Karpas-422 (cell line): ENCODE measurements around the gene SLC35D3. TPM values are rescaled to one million over a fixed set of nuclear protein-coding genes. Genes with fewer than 3 reads are reported as not detected.
"Not testable (repeated sequence)": the region's sequence is repeated elsewhere in the genome, so short reads cannot be mapped to it uniquely, and the experiment has no call there.

Experiments
- DNase-seq: peaks from one replicate; pipeline ENCODE4 v3.0.0-alpha.2; 2015
- H2AFZ ChIP-seq: fragments of 200-600 bp; sonication (generic); 2 replicates; pipeline ENCODE4 v1.6.1; 2014; ENCODE audit warnings: antibody characterized with exemption, low read length, mixed read lengths
- H3K27ac ChIP-seq: fragments of 200-600 bp; sonication (generic); 2 replicates; pipeline ENCODE4 v1.5.1; 2014; ENCODE audit warnings: mild to moderate bottlenecking, low read length, moderate library complexity
- H3K27me3 ChIP-seq: fragments of 200-600 bp; sonication (generic); 2 replicates; pipeline ENCODE4 v1.6.1; 2014; ENCODE audit warnings: low read length, mixed read lengths
- H3K36me3 ChIP-seq: fragments of 200-600 bp; sonication (generic); 2 replicates; pipeline ENCODE4 v1.6.1; 2014; ENCODE audit warnings: low read length, mixed read lengths; ENCODE audit not compliant: insufficient read depth
- H3K4me1 ChIP-seq: fragments of 200-600 bp; sonication (generic); 2 replicates; pipeline ENCODE4 v1.6.1; 2014; ENCODE audit warnings: mild to moderate bottlenecking, low read length, mixed read lengths
- H3K4me2 ChIP-seq: fragments of 200-600 bp; sonication (generic); 2 replicates; pipeline ENCODE4 v1.6.1; 2014; ENCODE audit warnings: low read length, low read depth, mild to moderate bottlenecking; ENCODE audit not compliant: poor library complexity, severe bottlenecking
- H3K4me3 ChIP-seq: fragments of 200-600 bp; sonication (generic); 2 replicates; pipeline ENCODE4 v1.5.1; 2014; ENCODE audit warnings: mild to moderate bottlenecking, antibody characterized with exemption, low read length, mixed read lengths
- H3K79me2 ChIP-seq: fragments of 200-600 bp; sonication (generic); 2 replicates; pipeline ENCODE4 v1.6.1; 2014; ENCODE audit warnings: mild to moderate bottlenecking, low read length, mixed read lengths
- H3K9ac ChIP-seq: fragments of 200-600 bp; sonication (generic); 2 replicates; pipeline ENCODE4 v1.6.0; 2014; ENCODE audit warnings: low read length
- H3K9me2 ChIP-seq: fragments of 200-600 bp; sonication (generic), shearing (Covaris generic); replicated peaks from 2 replicates; pipeline ENCODE4 v1.6.0; 2014; ENCODE audit warnings: mild to moderate bottlenecking, low read length, moderate library complexity; ENCODE audit not compliant: insufficient read depth
- H3K9me3 ChIP-seq: fragments of 300-700, 200-600 bp; sonication (generic); 2 replicates; pipeline ENCODE4 v1.6.1; 2014; ENCODE audit warnings: low read length, mixed read lengths
- H4K20me1 ChIP-seq: fragments of 200-600 bp; sonication (generic); 2 replicates; pipeline ENCODE4 v1.6.1; 2014; ENCODE audit warnings: mild to moderate bottlenecking, antibody characterized with exemption, low read length, low read depth; ENCODE audit not compliant: insufficient read depth
- total RNA-seq: library from RNA; depleted of rRNA; stranded (reverse); fragments of >200 nt; shearing (Covaris generic); gene quantifications from 2 replicates; pipeline ENCODE4 v1.2.3, GENCODE V29; 2014; ENCODE audit warnings: low replicate concordance

SLC35D3 gene
- total RNA-seq, 1 experiment from 2014 or later = not detected

- Histone ChIP-seq H3K9me3 (no peaks in the 10 kb centered on the region), H4K20me1 (no peaks in the 10 kb centered on the region; the same call in 1 of the 2 replicates), H3K36me3 (no peaks in the 10 kb centered on the region), H3K4me3 (no peak overlapping the region), H2AFZ (no peak overlapping the region), H3K9ac (no peak overlapping the region), H3K79me2 (peaks cover 15% of the 10 kb centered on the region; the same call in 1 of the 2 replicates), H3K4me2 (no peak overlapping the region), H3K27ac (no peak overlapping the region), H3K9me2 (no peaks in the 10 kb centered on the region), H3K27me3 (no peaks in the 10 kb centered on the region), H3K4me1 (peaks cover 31% of the 10 kb centered on the region)
- DNase-seq = no peak
Observed at GRCh38 chr6:136890194-136890839, 31.8 kb upstream of the SLC35D3 start.

DNA sequence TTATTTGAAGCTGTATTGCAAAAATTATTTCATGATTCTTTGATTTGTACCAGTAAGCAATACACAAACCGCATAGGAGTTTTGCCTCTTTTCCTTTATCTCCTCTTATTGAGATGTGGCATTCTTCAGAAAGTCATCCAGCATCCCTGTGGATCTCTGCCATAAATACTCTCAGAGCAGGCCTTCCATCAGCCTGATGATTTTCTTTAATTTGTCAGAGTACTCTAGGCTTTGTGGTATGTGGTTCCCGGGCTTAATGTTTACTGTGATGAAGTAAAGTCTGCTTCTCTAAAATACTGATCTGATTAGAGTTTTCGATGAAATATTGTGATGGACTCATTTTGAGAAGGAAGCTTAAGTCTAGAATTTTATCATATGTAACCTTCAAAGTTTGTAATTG is 31.1 kb upstream of the SLC35D3 start:
- H3K9me2 ChIP-seq = no peaks in the 10 kb centered on the region
- no peaks in the 10 kb centered on the region for H3K27me3 ChIP-seq
- DNase-seq = no peak
- H3K4me3 ChIP-seq = no peak overlapping the region
- no peak overlapping the region for H3K9ac ChIP-seq
- no peaks in the 10 kb centered on the region for H3K36me3 ChIP-seq
- H3K27ac ChIP-seq = no peak overlapping the region
- no peak overlapping the region for H3K4me2 ChIP-seq
- H3K9me3 ChIP-seq = no peaks in the 10 kb centered on the region
- peaks cover 31% of the 10 kb centered on the region for H3K4me1 ChIP-seq
- H4K20me1 ChIP-seq = no peaks in the 10 kb centered on the region; the same call in 1 of the 2 replicates
- H3K79me2 ChIP-seq = peaks cover 15% of the 10 kb centered on the region; the same call in 1 of the 2 replicates
- no peak overlapping the region for H2AFZ ChIP-seq

DNA sequence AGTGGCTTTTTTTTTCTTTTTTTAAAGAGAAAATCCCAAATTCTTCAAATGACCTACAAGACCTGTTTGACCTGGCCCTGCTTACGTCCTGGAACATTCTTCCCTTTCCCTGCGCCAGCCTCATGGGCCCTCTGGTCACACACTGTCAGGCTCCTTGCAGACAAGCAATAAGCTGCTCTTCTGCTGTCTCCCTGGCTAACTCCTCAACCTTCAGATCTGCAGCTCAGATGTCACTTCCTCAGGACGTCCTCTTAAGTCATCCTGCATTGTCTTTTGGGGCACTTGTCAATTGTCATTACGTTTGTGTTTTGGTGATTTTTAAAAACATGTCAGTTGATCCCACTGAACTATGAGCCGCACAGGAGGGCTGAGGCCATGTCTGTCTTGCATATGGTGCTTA is 28.9 kb upstream of the SLC35D3 start:
- Histone ChIP-seq H3K9me3 (no peaks in the 10 kb centered on the region), H2AFZ (no peak overlapping the region), H3K4me2 (no peak overlapping the region)

DNA sequence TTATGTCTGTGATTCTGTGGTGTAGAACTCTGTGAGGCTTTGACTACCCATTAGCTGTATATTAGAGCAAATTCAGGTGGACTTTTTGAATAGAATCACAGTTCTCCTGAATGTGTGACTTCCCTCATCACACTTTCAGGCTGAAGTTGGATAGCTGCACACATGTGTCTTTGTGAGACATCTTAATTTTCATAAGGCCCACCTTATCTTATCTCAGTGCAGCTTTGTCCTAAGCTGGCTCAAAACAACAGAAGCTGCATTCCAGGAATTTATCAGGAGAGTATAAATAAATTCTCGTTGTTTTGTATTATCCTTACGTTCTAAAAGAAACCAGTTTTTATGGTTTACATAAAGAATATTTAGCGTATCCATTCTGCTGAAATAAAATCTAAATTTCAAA is 26.2 kb upstream of the SLC35D3 start:
- no peak for DNase-seq
- Histone ChIP-seq H3K79me2 (peaks cover 7% of the 10 kb centered on the region; the same call in 1 of the 2 replicates), H2AFZ (no peak overlapping the region)

More for the DNA sequence above, 28.9 kb upstream of the SLC35D3 start:
- peaks cover 21% of the 10 kb centered on the region for H3K4me1 ChIP-seq
- no peaks in the 10 kb centered on the region for H3K36me3 ChIP-seq
- H3K27me3 ChIP-seq = no peaks in the 10 kb centered on the region
- no peak for DNase-seq
- no peaks in the 10 kb centered on the region for H4K20me1 ChIP-seq
- peaks cover 18% of the 10 kb centered on the region; the same call in 1 of the 2 replicates for H3K79me2 ChIP-seq
- no peak overlapping the region for H3K4me3 ChIP-seq
- no peaks in the 10 kb centered on the region for H3K9me2 ChIP-seq
- no peak overlapping the region for H3K27ac ChIP-seq
- no peak overlapping the region for H3K9ac ChIP-seq

DNA sequence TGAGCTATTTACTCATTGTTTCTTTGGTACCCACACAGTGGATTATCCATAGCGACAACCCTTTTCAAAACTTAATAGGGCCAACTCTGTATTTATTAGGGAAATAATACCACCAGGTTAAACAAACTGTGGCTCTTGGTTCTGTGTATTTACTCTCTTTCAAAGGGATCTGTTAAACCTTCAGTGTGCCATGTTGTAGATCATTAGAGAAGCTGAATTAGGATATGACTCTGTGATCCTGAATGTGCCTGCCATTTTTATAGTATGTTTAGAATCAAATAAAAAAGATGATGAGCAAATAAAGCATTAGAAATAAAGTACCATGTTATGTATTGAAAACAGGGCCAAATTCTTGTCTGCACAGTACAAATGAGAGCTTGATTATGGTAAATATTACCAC is 25.0 kb upstream of the SLC35D3 start:
- Histone ChIP-seq H3K27me3 (no peaks in the 10 kb centered on the region), H3K4me1 (no peaks in the 10 kb centered on the region), H3K27ac (no peak overlapping the region), H3K9me3 (no peaks in the 10 kb centered on the region), H3K4me2 (no peak overlapping the region), H3K4me3 (no peak overlapping the region), H4K20me1 (no peaks in the 10 kb centered on the region), H3K9ac (no peak overlapping the region), H3K79me2 (peaks cover 5% of the 10 kb centered on the region; the same call in 1 of the 2 replicates), H3K36me3 (no peaks in the 10 kb centered on the region), H2AFZ (no peak overlapping the region), H3K9me2 (no peaks in the 10 kb centered on the region)
- no peak for DNase-seq

More for the DNA sequence above, 26.2 kb upstream of the SLC35D3 start:
- H3K9me2 ChIP-seq = no peaks in the 10 kb centered on the region
- no peaks in the 10 kb centered on the region for H3K36me3 ChIP-seq
- H3K4me3 ChIP-seq = no peak overlapping the region
- H3K4me2 ChIP-seq = no peak overlapping the region
- no peaks in the 10 kb centered on the region for H3K4me1 ChIP-seq
- no peaks in the 10 kb centered on the region for H3K27me3 ChIP-seq
- H3K9ac ChIP-seq = no peak overlapping the region
- H4K20me1 ChIP-seq = no peaks in the 10 kb centered on the region
- H3K27ac ChIP-seq = no peak overlapping the region
- H3K9me3 ChIP-seq = no peaks in the 10 kb centered on the region

DNA sequence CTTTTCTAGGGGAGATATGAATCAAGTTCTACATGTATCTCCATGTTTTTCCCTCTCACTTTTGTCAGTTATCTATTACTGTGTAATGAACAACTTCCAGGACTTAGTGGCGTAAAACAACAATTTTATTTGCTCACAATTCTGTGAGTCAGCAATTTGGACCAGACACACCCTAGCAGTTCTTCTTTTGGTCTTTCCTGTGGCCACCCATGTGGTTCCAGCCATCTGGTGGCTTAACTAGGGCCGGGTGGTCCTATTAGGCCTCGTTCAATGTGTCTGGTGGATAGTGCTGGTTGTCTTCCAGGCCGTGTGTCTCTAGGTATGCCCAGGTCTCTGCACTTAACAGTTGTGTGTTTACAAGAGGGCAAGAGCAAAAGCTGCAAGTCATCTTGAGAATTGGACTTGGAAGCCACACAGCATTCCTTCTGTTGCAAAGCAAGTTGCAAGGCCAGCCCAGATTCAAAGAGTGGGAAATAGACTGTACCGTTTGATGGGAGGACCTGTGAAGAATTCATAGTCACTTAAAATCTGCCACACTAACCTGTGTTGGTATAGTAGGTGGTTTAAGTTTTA is 20.8 kb upstream of the SLC35D3 start:
- H3K36me3 ChIP-seq = no peaks in the 10 kb centered on the region

DNA sequence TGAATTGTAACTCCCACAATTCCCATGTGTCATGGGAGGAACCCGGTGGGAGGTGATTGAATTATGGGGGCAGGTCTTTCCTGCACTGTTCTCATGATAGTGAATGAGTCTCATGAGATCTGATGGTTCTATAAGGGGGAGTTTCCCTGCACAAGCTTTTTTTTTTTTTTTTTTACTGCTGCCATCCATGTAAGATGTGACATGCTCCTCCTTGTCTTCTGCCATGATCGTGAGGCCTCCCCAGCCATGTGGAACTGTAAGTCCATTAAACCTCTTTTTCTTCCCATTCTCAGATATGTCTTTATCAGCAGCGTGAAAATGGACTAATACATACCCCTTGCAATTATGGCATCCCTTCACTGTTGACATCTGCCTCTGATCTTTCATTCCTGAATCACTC is 17.6 kb upstream of the SLC35D3 start:
- not testable (repeated sequence) for H4K20me1 ChIP-seq, H3K9me2 ChIP-seq, H3K9me3 ChIP-seq, H3K27me3 ChIP-seq, H3K79me2 ChIP-seq, H3K36me3 ChIP-seq, H3K9ac ChIP-seq, H3K4me2 ChIP-seq, DNase-seq, H3K4me3 ChIP-seq, H3K27ac ChIP-seq, H3K4me1 ChIP-seq, H2AFZ ChIP-seq

More for the DNA sequence above, 20.8 kb upstream of the SLC35D3 start:
- no peak for DNase-seq
- no peaks in the 10 kb centered on the region for H3K9me2 ChIP-seq
- H4K20me1 ChIP-seq = no peaks in the 10 kb centered on the region
- H3K79me2 ChIP-seq = peaks cover 3% of the 10 kb centered on the region; the same call in 1 of the 2 replicates
- H3K27ac ChIP-seq = no peak overlapping the region
- no peaks in the 10 kb centered on the region for H3K4me1 ChIP-seq
- no peak overlapping the region for H2AFZ ChIP-seq
- H3K9me3 ChIP-seq = no peaks in the 10 kb centered on the region
- no peak overlapping the region for H3K9ac ChIP-seq
- no peak overlapping the region for H3K4me2 ChIP-seq
- H3K4me3 ChIP-seq = no peak overlapping the region
- no peaks in the 10 kb centered on the region for H3K27me3 ChIP-seq

DNA sequence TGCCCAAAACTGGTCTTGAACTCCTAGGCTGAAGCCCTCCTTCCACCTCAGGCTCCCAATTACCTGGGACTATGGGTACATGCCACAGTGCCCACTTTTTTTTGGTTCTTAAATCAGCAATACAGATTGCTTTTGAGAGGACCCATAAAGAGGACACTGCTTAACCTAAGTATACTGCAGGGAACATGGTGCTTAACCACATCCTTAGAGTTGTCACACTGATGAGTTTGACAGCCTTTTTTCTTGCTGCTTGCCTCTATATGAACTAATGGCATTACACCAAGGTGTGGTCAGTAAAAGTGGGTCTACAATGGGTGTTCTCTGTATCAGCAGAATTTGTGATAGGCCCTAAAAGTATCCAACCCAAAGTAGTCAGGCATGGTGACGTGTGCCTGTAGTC is 7.2 kb upstream of the SLC35D3 start:
- DNase-seq = no peak
- Histone ChIP-seq H3K79me2 (no peaks in the 10 kb centered on the region), H3K9me3 (no peaks in the 10 kb centered on the region), H3K4me3 (no peak overlapping the region), H3K4me1 (no peaks in the 10 kb centered on the region), H3K36me3 (no peaks in the 10 kb centered on the region; the same call in 1 of the 2 replicates), H2AFZ (no peak overlapping the region), H3K27ac (no peak overlapping the region), H3K27me3 (no peaks in the 10 kb centered on the region), H3K9me2 (no peaks in the 10 kb centered on the region), H3K9ac (no peak overlapping the region), H3K4me2 (no peak overlapping the region), H4K20me1 (no peaks in the 10 kb centered on the region)
